Prostate gland (tissue), 2 donors: ENCODE measurements around the gene CD82. TPM values are rescaled to one million over a fixed set of nuclear protein-coding genes. Genes with fewer than 3 reads are reported as not detected.

Experiments used
- DNase-seq: peaks from one replicate; pipeline ENCODE4 v3.0.0-alpha.2; 2019; ENCODE audit warnings: low spot score
- H3K27ac ChIP-seq, 2 donors: fragments of 200-600 bp; sonication (generic); 2 replicates each; pipeline ENCODE4 v1.5.1; 2017 to 2019
- H3K27me3 ChIP-seq: fragments of 200-600 bp; sonication (generic); replicated peaks from 2 replicates; pipeline ENCODE4 v1.5.1; 2019; ENCODE audit not compliant: insufficient read depth
- H3K36me3 ChIP-seq, 2 donors: fragments of 200-600 bp; sonication (generic); 1 replicate in 1 of 2; 2 replicates in 1 of 2; pipeline versions ENCODE4 v1.5.1 to v1.8.1; 2017 to 2019
- H3K4me1 ChIP-seq: fragments of 200-600 bp; sonication (generic); replicated peaks from 2 replicates; pipeline ENCODE4 v1.5.1; 2019
- H3K4me3 ChIP-seq, 2 donors: fragments of 200-600 bp; sonication (generic); 2 replicates each; pipeline ENCODE4 v1.5.1; 2017 to 2019
- H3K9me3 ChIP-seq: fragments of 200-600 bp; sonication (generic); 2 replicates; pipeline ENCODE4 v1.5.1; 2017
- CTCF ChIP-seq, 4 experiments: fragments of 200-600 bp in 2 of 4; fragments of 450-650 bp in 2 of 4; sonication (generic) in 2 of 4; IDR thresholded peaks; 1 replicate in 3 of 4; 2 replicates in 1 of 4; pipeline ENCODE4 v1.5.1; 2016 to 2019; ENCODE audit warnings: antibody characterized with exemption in 4 of 4, mild to moderate bottlenecking in 2 of 4, moderate library complexity in 2 of 4
- POLR2A ChIP-seq: fragments of 450-650 bp; IDR thresholded peaks from one replicate; pipeline ENCODE4 v1.6.1; 2016; ENCODE audit warnings: antibody characterized with exemption, mild to moderate bottlenecking
- POLR2AphosphoS5 ChIP-seq: sonication (generic); formaldehyde crosslinking; IDR thresholded peaks from one replicate; pipeline ENCODE4 v1.6.1; 2017; ENCODE audit warnings: antibody characterized with exemption
- WGBS: methylation state at CpG from one replicate; pipeline ENCODE4 v1.1.5; 2018; 5-methylcytosine and 5-hydroxymethylcytosine counted together
- intact Hi-C: fragments of 100-400 bp; cut with DNase I; formaldehyde crosslinking; loops from one replicate; pipeline ENCODE4 v1.14.2; 2022
- total RNA-seq, 2 donors: library from RNA; depleted of rRNA; stranded (reverse); fragments of >200 nt; gene quantifications; one replicate each; pipeline ENCODE4 v1.1.0, GENCODE V29; 2016

CD82 gene
- total RNA-seq, 2 donors from 2014 or later, result 35.1 to 54.6 TPM

GRCh38 chr11:44648109-44648508 is 82.6 kb downstream of the CD82 start:
- DNase-seq, result no peak
- H3K4me3 ChIP-seq, result no peak overlapping the region
- no peak for TF ChIP-seq CTCF (IDR thresholded peaks at IDR 0.05)
- TF ChIP-seq POLR2AphosphoS5, result no peak
- TF ChIP-seq POLR2A, result no peak
- no peaks in the 10 kb centered on the region for H3K4me1 ChIP-seq
- no peaks in the 10 kb centered on the region for H3K9me3 ChIP-seq
- no peak overlapping the region for H3K27ac ChIP-seq
- 41% methylated on average over 1 of the region's 1 CpG for WGBS
- no peaks in the 10 kb centered on the region for H3K36me3 ChIP-seq
- no peaks in the 10 kb centered on the region for H3K27me3 ChIP-seq
- intact Hi-C loops, result no loop called here

- Histone ChIP-seq H3K27ac (no peak overlapping the region), H3K36me3 (no peaks in the 10 kb centered on the region), H3K4me3 (no peak overlapping the region), H3K4me1 (no peaks in the 10 kb centered on the region), H3K9me3 (no peaks in the 10 kb centered on the region), H3K27me3 (no peaks in the 10 kb centered on the region)
- 59% methylated on average over 14 of the region's 15 CpGs for WGBS
- TF ChIP-seq POLR2A (no peak), CTCF (IDR thresholded peaks at IDR 0.05) (no peak), POLR2AphosphoS5 (no peak)
- intact Hi-C loops, result no loop called here
- DNase-seq, result no peak
These were observed 86.2 kb downstream of the CD82 start for GRCh38 chr11:44651535-44652155.

GRCh38 chr11:44652901-44653644 is 87.6 kb downstream of the CD82 start:
- H3K4me3 ChIP-seq, result no peak overlapping the region
- no peaks in the 10 kb centered on the region for H3K27me3 ChIP-seq
- TF ChIP-seq POLR2A, result no peak
- TF ChIP-seq CTCF (IDR thresholded peaks at IDR 0.05), result no peak
- no peak for TF ChIP-seq POLR2AphosphoS5
- H3K36me3 ChIP-seq, result no peaks in the 10 kb centered on the region
- no peak overlapping the region for H3K27ac ChIP-seq
- no peaks in the 10 kb centered on the region for H3K4me1 ChIP-seq
- intact Hi-C loops, result no loop called here
- WGBS, result 82% methylated on average over 16 of the region's 16 CpGs
- no peak for DNase-seq
- no peaks in the 10 kb centered on the region for H3K9me3 ChIP-seq

- Histone ChIP-seq H3K9me3 (no peaks in the 10 kb centered on the region), H3K4me3 (no peak overlapping the region), H3K4me1 (no peaks in the 10 kb centered on the region), H3K36me3 (no peaks in the 10 kb centered on the region), H3K27me3 (no peaks in the 10 kb centered on the region), H3K27ac (no peak overlapping the region)
- no peak for DNase-seq
- 98% methylated on average over 9 of the region's 9 CpGs for WGBS
- TF ChIP-seq CTCF (IDR thresholded peaks at IDR 0.05) (no peak), POLR2A (no peak), POLR2AphosphoS5 (no peak)
- intact Hi-C loops, result no loop called here
These were observed 88.6 kb downstream of the CD82 start for GRCh38 chr11:44654057-44654456.

- TF ChIP-seq POLR2A (no peak), CTCF (IDR thresholded peaks at IDR 0.05) (no peak), POLR2AphosphoS5 (no peak)
- no peak for DNase-seq
- H3K9me3 ChIP-seq, result no peaks in the 10 kb centered on the region
- H3K27me3 ChIP-seq, result no peaks in the 10 kb centered on the region
- H3K36me3 ChIP-seq, result no peaks in the 10 kb centered on the region
- intact Hi-C loops, result no loop called here
- no peak overlapping the region for H3K4me3 ChIP-seq
- peaks cover under 1% of the 10 kb centered on the region for H3K4me1 ChIP-seq
- 94% methylated on average over 10 of the region's 10 CpGs for WGBS
- no peak overlapping the region for H3K27ac ChIP-seq
These were observed 89.1 kb downstream of the CD82 start for GRCh38 chr11:44654596-44654995.
